ENCODE data around the gene SHC2. TPM values are rescaled to one million over a fixed set of nuclear protein-coding genes. Genes with fewer than 3 reads are reported as not detected.

Gene SHC2
- total and polyA plus RNA-seq, 2 of the 13 experiments (the other 11 are each of a cell fraction or from before 2014, with no cell fraction given), result 9.0 to 18.3 TPM

- peak; percentile 47; the same call in 1 of the 2 replicates for TF ChIP-seq ZBTB40 (IDR thresholded peaks at IDR 0.05)
- TF ChIP-seq ZBTB40 (CRISPR knock-in tag; IDR thresholded peaks at IDR 0.05), result no peak; the same call in 1 of the 2 replicates
- TF ChIP-seq BHLHE40 (IDR thresholded peaks at IDR 0.05; ENCODE audit: low read length), result no peak
- no peak for TF ChIP-seq CEBPG (CRISPR knock-in tag; IDR thresholded peaks at IDR 0.05)
- peak; percentile 32; the same call in 1 of the 2 replicates for TF ChIP-seq ZNF264 (CRISPR knock-in tag; IDR thresholded peaks at IDR 0.05)
- TF ChIP-seq ZBTB26 (CRISPR knock-in tag; IDR thresholded peaks at IDR 0.05; ENCODE audit: borderline replicate concordance), result no peak; the same call in 1 of the 2 replicates
- TF ChIP-seq TFDP1 (CRISPR knock-in tag; IDR thresholded peaks at IDR 0.05; ENCODE audit: borderline replicate concordance), result 0 out of 2 replicates have a peak, but pooled peaks have one; percentile 25
- TF ChIP-seq IRF2 (CRISPR knock-in tag; IDR thresholded peaks at IDR 0.05), result peak; percentile 60; the same call in 1 of the 2 replicates
- no peak for TF ChIP-seq RARG (CRISPR knock-in tag; IDR thresholded peaks at IDR 0.05; ENCODE audit: low read depth)
- TF ChIP-seq ZNF710 (CRISPR knock-in tag; IDR thresholded peaks at IDR 0.05; ENCODE audit: borderline replicate concordance), result peak; percentile 28; the same call in 1 of the 2 replicates
Observed at GRCh38 chr19:507286-508203, 46.7 kb upstream of the SHC2 start, which contains the start of gene TPGS1 (continued).
